ENCODE results near the gene ARHGEF28.

The ARHGEF28 gene

GRCh38 chr5:73729329-73729728 lies 103.3 kb downstream of the ARHGEF28 start:
- Histone ChIP-seq H3K27me3 (replicated peaks; ENCODE audit: control insufficient read depth, insufficient read depth, low read length, poor library complexity, severe bottlenecking) (no peaks in the 10 kb centered on the region), H3K27ac (ENCODE audit: insufficient read depth, low read length, poor library complexity, severe bottlenecking) (no peak overlapping the region), H3K4me3 (ENCODE audit: insufficient read depth, low read depth, low read length, poor library complexity, severe bottlenecking) (no peak overlapping the region), H3K36me3 (ENCODE audit: control insufficient read depth, insufficient read depth, low read length) (no peaks in the 10 kb centered on the region), H3K4me1 (ENCODE audit: control insufficient read depth, insufficient read depth, low read length, poor library complexity, severe bottlenecking) (no peaks in the 10 kb centered on the region), H3K9me3 (ENCODE audit: control insufficient read depth, low read length) (no peaks in the 10 kb centered on the region)
- no peak for DNase-seq

GRCh38 chr5:73732045-73732444 lies 106.0 kb downstream of the ARHGEF28 start:
- H3K27me3 ChIP-seq (replicated peaks; ENCODE audit: control insufficient read depth, insufficient read depth, low read length, poor library complexity, severe bottlenecking) = no peaks in the 10 kb centered on the region
- no peak overlapping the region for H3K4me3 ChIP-seq (ENCODE audit: insufficient read depth, low read depth, low read length, poor library complexity, severe bottlenecking)
- no peaks in the 10 kb centered on the region for H3K36me3 ChIP-seq (ENCODE audit: control insufficient read depth, insufficient read depth, low read length)
- H3K9me3 ChIP-seq (ENCODE audit: control insufficient read depth, low read length) = no peaks in the 10 kb centered on the region
- H3K27ac ChIP-seq (ENCODE audit: insufficient read depth, low read length, poor library complexity, severe bottlenecking) = no peak overlapping the region
- DNase-seq = no peak
- H3K4me1 ChIP-seq (ENCODE audit: control insufficient read depth, insufficient read depth, low read length, poor library complexity, severe bottlenecking) = no peaks in the 10 kb centered on the region

- Histone ChIP-seq H3K27me3 (replicated peaks; ENCODE audit: control insufficient read depth, insufficient read depth, low read length, poor library complexity, severe bottlenecking) (no peaks in the 10 kb centered on the region), H3K27ac (ENCODE audit: insufficient read depth, low read length, poor library complexity, severe bottlenecking) (no peak overlapping the region), H3K4me1 (ENCODE audit: control insufficient read depth, insufficient read depth, low read length, poor library complexity, severe bottlenecking) (no peaks in the 10 kb centered on the region), H3K4me3 (ENCODE audit: insufficient read depth, low read depth, low read length, poor library complexity, severe bottlenecking) (no peak overlapping the region), H3K36me3 (ENCODE audit: control insufficient read depth, insufficient read depth, low read length) (no peaks in the 10 kb centered on the region), H3K9me3 (ENCODE audit: control insufficient read depth, low read length) (no peaks in the 10 kb centered on the region)
- no peak for DNase-seq
These were observed 107.2 kb downstream of the ARHGEF28 start for GRCh38 chr5:73733219-73733618.

GRCh38 chr5:73735032-73735734 lies 109.2 kb downstream of the ARHGEF28 start:
- Histone ChIP-seq H3K36me3 (ENCODE audit: control insufficient read depth, insufficient read depth, low read length) (no peaks in the 10 kb centered on the region), H3K27me3 (replicated peaks; ENCODE audit: control insufficient read depth, insufficient read depth, low read length, poor library complexity, severe bottlenecking) (no peaks in the 10 kb centered on the region), H3K4me3 (ENCODE audit: insufficient read depth, low read depth, low read length, poor library complexity, severe bottlenecking) (no peak overlapping the region), H3K4me1 (ENCODE audit: control insufficient read depth, insufficient read depth, low read length, poor library complexity, severe bottlenecking) (no peaks in the 10 kb centered on the region), H3K27ac (ENCODE audit: insufficient read depth, low read length, poor library complexity, severe bottlenecking) (no peak overlapping the region), H3K9me3 (ENCODE audit: control insufficient read depth, low read length) (no peaks in the 10 kb centered on the region)
- no peak for DNase-seq

GRCh38 chr5:73739650-73740049 lies 113.7 kb downstream of the ARHGEF28 start:
- Histone ChIP-seq H3K4me3 (ENCODE audit: insufficient read depth, low read depth, low read length, poor library complexity, severe bottlenecking) (no peak overlapping the region), H3K27me3 (replicated peaks; ENCODE audit: control insufficient read depth, insufficient read depth, low read length, poor library complexity, severe bottlenecking) (no peaks in the 10 kb centered on the region), H3K36me3 (ENCODE audit: control insufficient read depth, insufficient read depth, low read length) (no peaks in the 10 kb centered on the region), H3K27ac (ENCODE audit: insufficient read depth, low read length, poor library complexity, severe bottlenecking) (no peak overlapping the region), H3K9me3 (ENCODE audit: control insufficient read depth, low read length) (no peaks in the 10 kb centered on the region), H3K4me1 (ENCODE audit: control insufficient read depth, insufficient read depth, low read length, poor library complexity, severe bottlenecking) (no peaks in the 10 kb centered on the region)
- no peak for DNase-seq

- H3K27me3 ChIP-seq (replicated peaks; ENCODE audit: control insufficient read depth, insufficient read depth, low read length, poor library complexity, severe bottlenecking) = no peaks in the 10 kb centered on the region
- H3K4me3 ChIP-seq (ENCODE audit: insufficient read depth, low read depth, low read length, poor library complexity, severe bottlenecking) = no peak overlapping the region
- no peak overlapping the region for H3K27ac ChIP-seq (ENCODE audit: insufficient read depth, low read length, poor library complexity, severe bottlenecking)
- no peaks in the 10 kb centered on the region for H3K36me3 ChIP-seq (ENCODE audit: control insufficient read depth, insufficient read depth, low read length)
- H3K9me3 ChIP-seq (ENCODE audit: control insufficient read depth, low read length) = no peaks in the 10 kb centered on the region
- no peak for DNase-seq
- H3K4me1 ChIP-seq (ENCODE audit: control insufficient read depth, insufficient read depth, low read length, poor library complexity, severe bottlenecking) = no peaks in the 10 kb centered on the region
These were observed 114.3 kb downstream of the ARHGEF28 start for GRCh38 chr5:73740274-73740790.

GRCh38 chr5:73743161-73743560 lies 117.2 kb downstream of the ARHGEF28 start:
- Histone ChIP-seq H3K27me3 (replicated peaks; ENCODE audit: control insufficient read depth, insufficient read depth, low read length, poor library complexity, severe bottlenecking) (no peaks in the 10 kb centered on the region), H3K9me3 (ENCODE audit: control insufficient read depth, low read length) (no peaks in the 10 kb centered on the region), H3K4me3 (ENCODE audit: insufficient read depth, low read depth, low read length, poor library complexity, severe bottlenecking) (no peak overlapping the region), H3K4me1 (ENCODE audit: control insufficient read depth, insufficient read depth, low read length, poor library complexity, severe bottlenecking) (no peaks in the 10 kb centered on the region), H3K27ac (ENCODE audit: insufficient read depth, low read length, poor library complexity, severe bottlenecking) (no peak overlapping the region), H3K36me3 (ENCODE audit: control insufficient read depth, insufficient read depth, low read length) (no peaks in the 10 kb centered on the region)
- DNase-seq = no peak

GRCh38 chr5:73745836-73746235 lies 119.8 kb downstream of the ARHGEF28 start:
- H3K4me3 ChIP-seq (ENCODE audit: insufficient read depth, low read depth, low read length, poor library complexity, severe bottlenecking) = no peak overlapping the region
- no peak overlapping the region for H3K27ac ChIP-seq (ENCODE audit: insufficient read depth, low read length, poor library complexity, severe bottlenecking)
- H3K27me3 ChIP-seq (replicated peaks; ENCODE audit: control insufficient read depth, insufficient read depth, low read length, poor library complexity, severe bottlenecking) = no peaks in the 10 kb centered on the region
- DNase-seq = no peak
- no peaks in the 10 kb centered on the region for H3K36me3 ChIP-seq (ENCODE audit: control insufficient read depth, insufficient read depth, low read length)
- no peaks in the 10 kb centered on the region for H3K4me1 ChIP-seq (ENCODE audit: control insufficient read depth, insufficient read depth, low read length, poor library complexity, severe bottlenecking)
- no peaks in the 10 kb centered on the region for H3K9me3 ChIP-seq (ENCODE audit: control insufficient read depth, low read length)

- Histone ChIP-seq H3K4me3 (ENCODE audit: insufficient read depth, low read depth, low read length, poor library complexity, severe bottlenecking) (no peak overlapping the region), H3K9me3 (ENCODE audit: control insufficient read depth, low read length) (no peaks in the 10 kb centered on the region), H3K36me3 (ENCODE audit: control insufficient read depth, insufficient read depth, low read length) (no peaks in the 10 kb centered on the region), H3K4me1 (ENCODE audit: control insufficient read depth, insufficient read depth, low read length, poor library complexity, severe bottlenecking) (no peaks in the 10 kb centered on the region), H3K27ac (ENCODE audit: insufficient read depth, low read length, poor library complexity, severe bottlenecking) (no peak overlapping the region), H3K27me3 (replicated peaks; ENCODE audit: control insufficient read depth, insufficient read depth, low read length, poor library complexity, severe bottlenecking) (no peaks in the 10 kb centered on the region)
- no peak for DNase-seq
These were observed 120.6 kb downstream of the ARHGEF28 start for GRCh38 chr5:73746608-73747007.

- Histone ChIP-seq H3K27me3 (replicated peaks; ENCODE audit: control insufficient read depth, insufficient read depth, low read length, poor library complexity, severe bottlenecking) (no peaks in the 10 kb centered on the region), H3K4me1 (ENCODE audit: control insufficient read depth, insufficient read depth, low read length, poor library complexity, severe bottlenecking) (no peaks in the 10 kb centered on the region), H3K36me3 (ENCODE audit: control insufficient read depth, insufficient read depth, low read length) (no peaks in the 10 kb centered on the region), H3K27ac (ENCODE audit: insufficient read depth, low read length, poor library complexity, severe bottlenecking) (no peak overlapping the region), H3K4me3 (ENCODE audit: insufficient read depth, low read depth, low read length, poor library complexity, severe bottlenecking) (no peak overlapping the region), H3K9me3 (ENCODE audit: control insufficient read depth, low read length) (no peaks in the 10 kb centered on the region)
- DNase-seq = no peak
These were observed 121.8 kb downstream of the ARHGEF28 start for GRCh38 chr5:73747696-73748380.

Measured in effector memory CD4-positive, alpha-beta T cell (primary cell).